A673 (cell line): Measurements from ENCODE around the gene KNDC1.

Source experiments
- EZH2 ChIP-seq: fragments of 200-600 bp; sonication (generic); IDR thresholded peaks from 2 replicates; pipeline ENCODE4 v1.6.1; 2017; ENCODE audit warnings: borderline replicate concordance, low read depth, mild to moderate bottlenecking, mixed read lengths, antibody characterized with exemption, low read length; ENCODE audit not compliant: poor library complexity, severe bottlenecking
- TF ChIP-seq, protein P1 (sequence below): fragments of 300-800, 200-600 bp; sonication (generic); conservative IDR thresholded peaks from 2 replicates; pipeline ENCODE4 v1.5.1; 2017; ENCODE audit warnings: low read depth, mild to moderate bottlenecking, antibody characterized with exemption, low read length, moderate library complexity, mixed read lengths

DNA sequence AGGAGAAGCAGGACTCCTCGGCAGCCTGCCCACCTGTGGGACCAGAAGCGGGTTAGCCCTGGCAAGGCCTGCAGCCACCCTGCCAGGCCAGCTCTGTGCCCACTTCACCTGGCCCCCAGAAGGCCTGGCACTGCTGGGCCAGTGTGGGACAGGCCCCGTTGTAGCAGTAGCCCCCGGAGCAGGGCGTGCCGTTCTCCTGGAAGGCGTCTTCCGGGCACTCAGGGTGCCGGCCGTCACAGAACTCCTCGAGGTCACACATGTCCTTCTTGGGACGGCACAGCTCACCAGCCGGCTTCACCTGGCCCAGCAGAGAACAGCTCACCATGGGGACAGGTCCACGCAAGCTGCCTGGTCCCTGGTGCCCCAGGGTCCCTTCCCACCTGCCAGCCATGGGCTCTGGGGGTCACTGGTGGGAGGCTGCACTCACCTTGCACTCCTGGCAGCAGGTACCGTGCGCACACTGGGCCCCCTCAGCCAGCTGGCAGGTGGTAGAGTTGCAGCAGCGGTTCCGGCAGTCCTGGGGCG is 110.8 kb downstream of the KNDC1 start:
- TF ChIP-seq, protein P1, sequence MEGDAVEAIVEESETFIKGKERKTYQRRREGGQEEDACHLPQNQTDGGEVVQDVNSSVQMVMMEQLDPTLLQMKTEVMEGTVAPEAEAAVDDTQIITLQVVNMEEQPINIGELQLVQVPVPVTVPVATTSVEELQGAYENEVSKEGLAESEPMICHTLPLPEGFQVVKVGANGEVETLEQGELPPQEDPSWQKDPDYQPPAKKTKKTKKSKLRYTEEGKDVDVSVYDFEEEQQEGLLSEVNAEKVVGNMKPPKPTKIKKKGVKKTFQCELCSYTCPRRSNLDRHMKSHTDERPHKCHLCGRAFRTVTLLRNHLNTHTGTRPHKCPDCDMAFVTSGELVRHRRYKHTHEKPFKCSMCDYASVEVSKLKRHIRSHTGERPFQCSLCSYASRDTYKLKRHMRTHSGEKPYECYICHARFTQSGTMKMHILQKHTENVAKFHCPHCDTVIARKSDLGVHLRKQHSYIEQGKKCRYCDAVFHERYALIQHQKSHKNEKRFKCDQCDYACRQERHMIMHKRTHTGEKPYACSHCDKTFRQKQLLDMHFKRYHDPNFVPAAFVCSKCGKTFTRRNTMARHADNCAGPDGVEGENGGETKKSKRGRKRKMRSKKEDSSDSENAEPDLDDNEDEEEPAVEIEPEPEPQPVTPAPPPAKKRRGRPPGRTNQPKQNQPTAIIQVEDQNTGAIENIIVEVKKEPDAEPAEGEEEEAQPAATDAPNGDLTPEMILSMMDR, result no peak
- no peak for TF ChIP-seq EZH2
